Effector memory CD4-positive, alpha-beta T cell (primary cell): ENCODE data around the gene RHOBTB3.

Source experiments
- DNase-seq, 3 donors: peaks; one replicate each; pipeline ENCODE4 v3.0.0-alpha.2; 2020
- H3K27ac ChIP-seq: 2 replicates; pipeline ENCODE4 v1.7.0; 2013; ENCODE audit warnings: mild to moderate bottlenecking, low read length, moderate library complexity; ENCODE audit not compliant: insufficient read depth, poor library complexity, severe bottlenecking
- H3K27me3 ChIP-seq: replicated peaks from 2 replicates; pipeline ENCODE4 v1.7.0; 2013; ENCODE audit warnings: mild to moderate bottlenecking, low read length; ENCODE audit not compliant: insufficient read depth, control insufficient read depth, poor library complexity, severe bottlenecking
- H3K36me3 ChIP-seq: 2 replicates; pipeline ENCODE4 v1.7.0; 2013; ENCODE audit warnings: mild to moderate bottlenecking, low read length, moderate library complexity; ENCODE audit not compliant: control insufficient read depth, insufficient read depth
- H3K4me1 ChIP-seq: 2 replicates; pipeline ENCODE4 v1.7.0; 2013; ENCODE audit warnings: low read length, mild to moderate bottlenecking; ENCODE audit not compliant: control insufficient read depth, insufficient read depth, poor library complexity, severe bottlenecking
- H3K4me3 ChIP-seq: 2 replicates; pipeline ENCODE4 v1.7.0; 2013; ENCODE audit warnings: low read length, low read depth, mild to moderate bottlenecking; ENCODE audit not compliant: insufficient read depth, poor library complexity, severe bottlenecking
- H3K9me3 ChIP-seq: 2 replicates; pipeline ENCODE4 v1.7.0; 2013; ENCODE audit warnings: mild to moderate bottlenecking, low read length, moderate library complexity; ENCODE audit not compliant: control insufficient read depth

Gene RHOBTB3

DNA sequence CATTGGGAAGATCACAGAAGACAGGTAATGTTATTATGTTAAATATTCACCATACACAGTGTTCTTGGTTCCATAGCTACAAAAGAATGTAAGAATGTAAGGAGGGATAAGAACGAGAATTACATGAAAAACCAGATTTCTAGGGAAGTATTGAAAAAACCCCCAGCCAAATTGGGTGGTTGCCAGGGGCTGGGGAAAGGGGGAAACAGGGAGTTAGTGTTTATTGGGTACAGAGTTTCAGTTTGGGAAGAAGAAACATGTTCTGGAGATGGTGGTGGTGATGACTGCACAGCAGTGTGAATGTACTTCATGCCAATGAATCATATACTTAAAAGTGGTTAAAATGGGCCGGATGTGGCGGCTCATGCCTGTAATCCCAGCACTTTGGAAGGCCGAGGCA lies 51.0 kb downstream of the RHOBTB3 start:
- H3K4me1 ChIP-seq: no peaks in the 10 kb centered on the region
- no peak for DNase-seq
- H3K27me3 ChIP-seq: no peaks in the 10 kb centered on the region
- H3K27ac ChIP-seq: no peak overlapping the region
- no peak overlapping the region for H3K4me3 ChIP-seq
- no peaks in the 10 kb centered on the region for H3K9me3 ChIP-seq
- H3K36me3 ChIP-seq: no peaks in the 10 kb centered on the region

GRCh38 chr5:95783661-95784060 lies 52.5 kb downstream of the RHOBTB3 start:
- H3K27ac ChIP-seq: no peak overlapping the region
- DNase-seq: no peak
- H3K36me3 ChIP-seq: no peaks in the 10 kb centered on the region
- H3K27me3 ChIP-seq: no peaks in the 10 kb centered on the region
- H3K4me3 ChIP-seq: no peak overlapping the region
- H3K4me1 ChIP-seq: no peaks in the 10 kb centered on the region
- no peaks in the 10 kb centered on the region for H3K9me3 ChIP-seq

DNA sequence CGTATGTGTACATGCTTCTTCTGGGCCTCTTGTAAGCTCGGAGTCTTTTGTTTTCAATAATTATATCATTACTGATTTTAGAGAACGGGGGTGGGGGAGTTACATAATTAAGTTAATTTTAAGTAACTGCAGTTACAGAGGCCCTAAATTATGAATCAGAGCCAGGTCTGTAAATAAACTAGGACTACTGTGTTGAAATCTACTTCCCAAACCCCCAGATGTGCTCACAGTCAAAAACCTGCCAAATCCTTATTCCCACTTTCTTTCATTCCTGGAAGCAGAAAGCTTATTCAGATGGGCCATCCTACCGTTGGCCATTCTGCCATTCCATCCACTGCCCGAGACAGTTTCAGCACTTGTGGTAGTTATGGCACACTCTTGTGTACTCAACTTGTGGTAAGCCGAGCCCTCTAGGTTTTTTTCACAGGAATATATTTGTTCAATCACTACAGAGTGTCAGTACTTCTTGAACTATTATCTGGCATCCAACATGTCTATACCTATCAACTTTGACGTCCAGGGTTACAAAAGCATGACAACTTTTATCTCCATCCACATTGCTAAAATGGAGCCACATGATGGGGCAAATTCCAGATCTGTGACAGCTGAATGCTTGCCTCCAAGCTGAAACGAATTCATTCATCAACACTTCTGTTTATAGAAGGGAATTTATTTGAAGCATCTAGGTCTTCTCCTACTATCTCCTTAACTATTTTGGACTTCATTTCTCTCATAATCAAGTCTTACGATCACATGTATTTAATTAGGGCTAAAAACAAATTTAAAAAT lies 53.6 kb downstream of the RHOBTB3 start:
- no peaks in the 10 kb centered on the region for H3K4me1 ChIP-seq
- no peak overlapping the region for H3K4me3 ChIP-seq
- H3K9me3 ChIP-seq: no peaks in the 10 kb centered on the region
- DNase-seq: no peak
- H3K27me3 ChIP-seq: no peaks in the 10 kb centered on the region
- H3K27ac ChIP-seq: no peak overlapping the region
- H3K36me3 ChIP-seq: no peaks in the 10 kb centered on the region

GRCh38 chr5:95786821-95787418 lies 55.8 kb downstream of the RHOBTB3 start:
- Histone ChIP-seq H3K27me3 (no peaks in the 10 kb centered on the region), H3K9me3 (no peaks in the 10 kb centered on the region), H3K27ac (no peak overlapping the region), H3K36me3 (no peaks in the 10 kb centered on the region), H3K4me3 (no peak overlapping the region), H3K4me1 (no peaks in the 10 kb centered on the region)
- no peak for DNase-seq

DNA sequence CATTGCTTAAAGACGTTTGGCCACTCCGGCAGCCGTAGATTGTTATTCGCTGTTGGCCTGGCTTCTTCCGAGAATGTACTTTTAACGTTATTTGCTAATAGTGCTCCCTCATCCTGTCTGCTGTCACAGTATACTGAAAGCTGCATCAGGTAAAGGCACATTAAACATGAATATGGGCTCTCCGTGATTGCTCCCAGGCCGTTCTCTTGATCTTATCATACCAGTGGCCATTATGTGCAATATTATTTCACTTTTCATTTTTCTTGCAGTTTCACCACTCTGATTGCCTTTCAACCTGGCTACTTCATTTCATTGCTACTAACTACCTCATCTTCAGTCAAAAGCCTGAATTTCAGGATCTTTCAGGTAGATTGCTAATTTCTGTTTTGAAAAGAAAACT lies 57.4 kb downstream of the RHOBTB3 start:
- no peak overlapping the region for H3K4me3 ChIP-seq
- DNase-seq: no peak
- no peaks in the 10 kb centered on the region for H3K9me3 ChIP-seq
- H3K27me3 ChIP-seq: no peaks in the 10 kb centered on the region
- no peaks in the 10 kb centered on the region for H3K4me1 ChIP-seq
- H3K36me3 ChIP-seq: no peaks in the 10 kb centered on the region
- no peak overlapping the region for H3K27ac ChIP-seq

DNA sequence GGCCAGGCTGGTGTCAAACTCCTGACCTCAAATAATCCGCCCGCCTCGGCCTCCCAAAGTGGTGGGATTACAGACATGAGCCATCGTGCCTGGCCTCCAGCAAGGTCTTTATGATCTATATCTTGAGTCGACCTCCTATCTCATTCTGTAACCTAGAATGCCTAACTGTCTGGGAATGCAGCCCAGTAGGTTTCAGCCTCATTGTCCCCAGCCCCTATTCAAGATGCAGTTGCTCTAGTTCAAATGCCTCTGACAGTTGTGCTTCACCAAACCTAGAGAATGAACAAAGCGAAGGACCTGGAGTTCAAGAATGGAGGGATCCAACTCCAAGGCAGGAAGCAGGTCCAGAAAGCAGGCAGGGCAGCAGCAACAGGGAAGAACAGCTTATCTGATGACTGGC lies 60.6 kb downstream of the RHOBTB3 start:
- DNase-seq: no peak
- H3K36me3 ChIP-seq: no peaks in the 10 kb centered on the region

GRCh38 chr5:95794070-95794516 lies 63.0 kb downstream of the RHOBTB3 start:
- H3K4me3 ChIP-seq: no peak overlapping the region
- DNase-seq: no peak
- no peaks in the 10 kb centered on the region for H3K36me3 ChIP-seq
- H3K27me3 ChIP-seq: no peaks in the 10 kb centered on the region
- H3K27ac ChIP-seq: no peak overlapping the region
- H3K4me1 ChIP-seq: no peaks in the 10 kb centered on the region
- H3K9me3 ChIP-seq: no peaks in the 10 kb centered on the region

More for the DNA sequence above, 60.6 kb downstream of the RHOBTB3 start:
- no peak overlapping the region for H3K4me3 ChIP-seq
- H3K4me1 ChIP-seq: no peaks in the 10 kb centered on the region
- no peak overlapping the region for H3K27ac ChIP-seq
- H3K9me3 ChIP-seq: no peaks in the 10 kb centered on the region
- H3K27me3 ChIP-seq: no peaks in the 10 kb centered on the region

GRCh38 chr5:95797301-95797700 lies 66.2 kb downstream of the RHOBTB3 start:
- no peaks in the 10 kb centered on the region for H3K9me3 ChIP-seq
- DNase-seq: no peak
- no peaks in the 10 kb centered on the region for H3K36me3 ChIP-seq
- H3K4me3 ChIP-seq: no peak overlapping the region
- no peaks in the 10 kb centered on the region for H3K27me3 ChIP-seq
- no peak overlapping the region for H3K27ac ChIP-seq
- no peaks in the 10 kb centered on the region for H3K4me1 ChIP-seq

DNA sequence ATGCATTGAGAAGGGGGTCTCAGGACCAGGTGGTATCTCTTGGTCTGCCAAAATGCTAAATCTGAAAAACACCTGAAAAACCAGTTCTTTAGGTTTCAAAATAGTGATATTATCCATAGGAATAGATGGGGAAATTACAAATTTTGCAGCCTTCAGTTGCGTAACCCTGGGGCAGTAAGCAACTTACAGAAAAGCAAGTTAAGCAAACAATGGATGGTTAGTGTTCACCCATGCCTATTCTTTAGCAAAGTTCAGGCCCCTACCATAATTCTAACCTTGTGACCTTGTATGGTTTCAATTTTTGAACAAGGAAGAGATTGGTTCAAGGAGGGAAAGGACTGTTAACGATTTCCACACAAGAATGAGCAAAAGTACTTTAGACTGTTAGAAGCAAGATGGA lies 66.9 kb downstream of the RHOBTB3 start:
- no peak for DNase-seq
- H3K27me3 ChIP-seq: no peaks in the 10 kb centered on the region
- no peaks in the 10 kb centered on the region for H3K4me1 ChIP-seq
- no peaks in the 10 kb centered on the region for H3K9me3 ChIP-seq
- no peak overlapping the region for H3K4me3 ChIP-seq
- H3K36me3 ChIP-seq: no peaks in the 10 kb centered on the region
- no peak overlapping the region for H3K27ac ChIP-seq

DNA sequence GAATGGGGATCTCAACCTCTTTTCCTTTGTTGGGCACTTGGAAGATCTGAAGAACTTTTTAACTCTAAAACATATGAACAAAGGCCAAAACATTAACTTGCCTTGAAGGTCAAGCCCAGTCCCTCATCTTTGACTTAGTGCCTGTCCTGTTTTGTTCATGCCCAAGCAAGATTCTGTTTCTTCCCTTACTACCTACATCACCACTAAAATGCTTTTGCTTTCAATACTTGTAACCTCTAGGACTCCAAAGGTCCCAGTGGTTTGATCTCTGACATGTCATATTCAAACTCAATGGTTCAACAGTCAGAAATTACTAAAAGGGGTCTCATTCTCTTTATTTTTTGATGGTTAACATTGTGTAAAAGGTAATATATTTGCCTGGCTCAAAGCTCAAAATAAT lies 67.4 kb downstream of the RHOBTB3 start:
- no peaks in the 10 kb centered on the region for H3K9me3 ChIP-seq
- H3K27me3 ChIP-seq: no peaks in the 10 kb centered on the region
- no peak for DNase-seq
- H3K36me3 ChIP-seq: no peaks in the 10 kb centered on the region
- H3K4me1 ChIP-seq: no peaks in the 10 kb centered on the region
- H3K4me3 ChIP-seq: no peak overlapping the region
- no peak overlapping the region for H3K27ac ChIP-seq
